MM.1S (cell line): ENCODE data around the gene ZNG1F.
"Not testable (repeated sequence)": the region's sequence is repeated elsewhere in the genome, so short reads cannot be mapped to it uniquely, and the experiment has no call there.

Experiments used
- DNase-seq: peaks from one replicate; pipeline ENCODE4 v3.0.0-alpha.2; 2015
- H2AFZ ChIP-seq: fragments of 300-600 bp; sonication (generic); 2 replicates; pipeline ENCODE4 v1.6.0; 2016; ENCODE audit warnings: antibody characterized with exemption, low read length
- H3F3A ChIP-seq: fragments of 300-600 bp; sonication (generic); 2 replicates; pipeline ENCODE4 v1.6.1; 2016; ENCODE audit warnings: mild to moderate bottlenecking, antibody characterized with exemption, low read length, moderate library complexity, mixed read lengths; ENCODE audit not compliant: insufficient read depth
- H3K27ac ChIP-seq: fragments of 300-600 bp; sonication (generic); 2 replicates; pipeline ENCODE4 v1.5.1; 2016; ENCODE audit warnings: mild to moderate bottlenecking, low read length
- H3K27me3 ChIP-seq: fragments of 300-600 bp; sonication (generic); replicated peaks from 2 replicates; pipeline ENCODE4 v1.6.0; 2016; ENCODE audit warnings: low read length; ENCODE audit not compliant: insufficient read depth
- H3K36me3 ChIP-seq: fragments of 300-600 bp; sonication (generic); replicated peaks from 2 replicates; pipeline ENCODE4 v1.6.1; 2016; ENCODE audit warnings: mild to moderate bottlenecking, low read length, mixed read lengths; ENCODE audit not compliant: insufficient read depth
- H3K4me1 ChIP-seq: fragments of 300-600 bp; sonication (generic); 2 replicates; pipeline ENCODE4 v1.6.1; 2016; ENCODE audit warnings: low read length, mixed read lengths
- H3K4me2 ChIP-seq: fragments of 300-600 bp; sonication (generic); 2 replicates; pipeline ENCODE4 v1.6.0; 2016; ENCODE audit warnings: low read depth, low read length
- H3K4me3 ChIP-seq: fragments of 300-600 bp; sonication (generic); 2 replicates; pipeline ENCODE4 v1.5.1; 2016; ENCODE audit warnings: low read length, mixed read lengths
- H3K79me2 ChIP-seq: fragments of 300-600 bp; sonication (generic); 2 replicates; pipeline ENCODE4 v1.6.1; 2016; ENCODE audit warnings: mixed run types, low read length, mixed read lengths
- H3K9ac ChIP-seq: fragments of 300-600 bp; sonication (generic); 2 replicates; pipeline ENCODE4 v1.6.1; 2016; ENCODE audit warnings: low read length, mixed read lengths
- H3K9me2 ChIP-seq: fragments of 300-600 bp; sonication (generic); replicated peaks from 2 replicates; pipeline ENCODE4 v1.6.1; 2016; ENCODE audit warnings: mild to moderate bottlenecking, low read length, mixed read lengths; ENCODE audit not compliant: insufficient read depth
- H3K9me3 ChIP-seq: fragments of 300-600 bp; sonication (generic); replicated peaks from 2 replicates; pipeline ENCODE4 v1.6.1; 2016; ENCODE audit warnings: mild to moderate bottlenecking, low read length, mixed read lengths; ENCODE audit not compliant: insufficient read depth
- H4K20me1 ChIP-seq: fragments of 300-600 bp; sonication (generic); 2 replicates; pipeline ENCODE4 v1.6.1; 2016; ENCODE audit warnings: mild to moderate bottlenecking, low read length, moderate library complexity, mixed read lengths; ENCODE audit not compliant: insufficient read depth

Gene ZNG1F

GRCh38 chr9:41189217-41189616, at the start of gene ZNG1F:
Gene ZNG1F, minus strand, starts transcription at chr9:41189317. Its CDS starts 59 bp downstream, at chr9:41189258.
- not testable (repeated sequence) for H3K36me3 ChIP-seq, H3K4me1 ChIP-seq, H3K27ac ChIP-seq, H3K9ac ChIP-seq, H3K79me2 ChIP-seq, DNase-seq, H3K4me2 ChIP-seq, H2AFZ ChIP-seq, H3K9me3 ChIP-seq, H4K20me1 ChIP-seq, H3K4me3 ChIP-seq, H3K9me2 ChIP-seq, H3K27me3 ChIP-seq, H3F3A ChIP-seq

DNA sequence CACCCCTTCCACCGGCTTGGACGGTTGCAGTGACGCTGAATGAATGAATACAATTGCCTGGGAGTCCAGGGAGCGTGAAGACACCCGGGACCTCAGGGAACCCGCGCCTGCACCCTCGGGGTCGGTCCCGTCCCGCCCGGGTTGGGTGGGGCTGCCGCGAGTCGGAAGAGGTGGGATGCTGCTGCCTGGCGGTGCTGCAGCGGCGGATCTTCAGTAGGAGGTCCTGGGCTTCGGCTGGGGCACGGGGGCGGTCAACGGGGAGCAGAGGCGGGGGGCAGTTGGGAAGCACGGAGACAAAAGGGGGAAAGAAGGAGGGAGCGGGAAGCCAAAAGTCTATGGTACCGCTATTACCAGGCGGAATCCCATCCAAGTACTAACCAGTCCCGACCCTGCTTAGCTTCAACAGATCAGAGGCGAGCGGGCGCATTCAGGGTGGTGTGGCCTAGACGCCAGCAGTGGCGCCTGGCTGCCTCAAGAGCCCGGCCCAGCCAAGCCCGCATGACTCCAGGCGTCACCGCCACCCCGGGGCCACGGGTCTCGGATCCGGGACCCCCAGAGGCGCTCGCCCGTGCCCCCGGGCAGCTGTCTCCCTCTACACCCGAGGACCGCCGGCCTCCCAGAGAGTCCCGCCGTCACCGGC, 48.1 kb upstream of the ZNG1F start:
- not testable (repeated sequence) for H3K9ac ChIP-seq, H3K79me2 ChIP-seq, H3F3A ChIP-seq, H3K36me3 ChIP-seq, H4K20me1 ChIP-seq, H3K27ac ChIP-seq, H2AFZ ChIP-seq, H3K27me3 ChIP-seq, H3K9me2 ChIP-seq, H3K4me1 ChIP-seq, DNase-seq, H3K4me2 ChIP-seq, H3K4me3 ChIP-seq, H3K9me3 ChIP-seq

- not testable (repeated sequence) for H3K4me2 ChIP-seq, DNase-seq, H3K9ac ChIP-seq, H3K9me3 ChIP-seq, H2AFZ ChIP-seq, H3K4me3 ChIP-seq, H4K20me1 ChIP-seq, H3K27ac ChIP-seq, H3F3A ChIP-seq, H3K79me2 ChIP-seq, H3K36me3 ChIP-seq, H3K4me1 ChIP-seq, H3K27me3 ChIP-seq, H3K9me2 ChIP-seq
Observed at GRCh38 chr9:41236486-41237109, 47.5 kb upstream of the ZNG1F start.

DNA sequence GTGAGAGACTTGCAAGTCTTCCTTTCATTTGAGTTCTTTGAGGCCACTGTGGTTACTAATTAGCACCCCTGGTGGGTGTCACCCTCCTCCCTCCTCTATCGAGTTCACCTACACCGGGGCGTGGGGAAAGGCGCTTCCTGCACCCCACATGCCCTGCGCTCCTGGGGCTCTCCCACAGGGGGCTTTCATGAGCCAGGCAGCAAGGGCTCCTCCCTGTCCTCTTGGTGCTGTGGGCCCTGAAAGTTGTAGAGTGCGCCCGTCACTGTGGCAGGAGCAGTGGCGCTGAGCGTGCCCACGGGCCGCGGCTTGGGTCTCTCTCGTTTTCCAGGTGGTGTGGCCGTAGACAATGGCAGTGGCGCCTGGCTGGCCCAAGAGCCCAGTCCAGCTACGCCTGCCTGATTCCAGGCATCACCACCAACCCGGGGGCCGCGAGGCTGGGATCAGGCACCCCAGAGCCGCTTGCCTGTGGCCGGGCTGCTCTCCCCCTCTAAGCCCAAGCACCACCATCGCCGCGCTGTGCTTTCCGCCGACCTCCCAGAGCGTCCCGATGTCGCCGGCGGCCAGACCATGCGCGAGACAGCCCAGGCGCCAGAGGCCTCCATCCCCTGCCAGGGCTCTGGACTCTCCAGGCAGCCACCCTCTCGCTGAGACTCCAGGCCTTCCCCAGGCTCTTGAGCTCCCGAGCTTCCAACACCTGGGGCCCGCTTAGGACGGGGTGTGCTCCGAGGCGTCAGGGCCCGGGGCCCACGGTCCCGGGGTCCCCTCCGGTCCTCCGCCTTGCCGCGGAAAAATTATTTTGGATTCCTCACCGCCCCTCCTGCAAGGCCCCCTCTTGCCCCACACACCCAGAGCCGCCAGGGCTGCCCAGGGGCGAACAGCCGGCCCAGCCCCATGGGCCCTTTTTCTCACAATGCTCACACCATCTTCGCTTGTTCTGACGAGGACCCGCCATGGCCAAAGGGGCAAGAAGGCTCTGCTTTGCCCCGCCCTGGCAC, 46.0 kb upstream of the ZNG1F start:
- not testable (repeated sequence) for H3K9ac ChIP-seq, H3K27me3 ChIP-seq, H3K27ac ChIP-seq, H4K20me1 ChIP-seq, H3K4me3 ChIP-seq, H2AFZ ChIP-seq, H3K9me3 ChIP-seq, H3K9me2 ChIP-seq, H3K79me2 ChIP-seq, H3K4me2 ChIP-seq, H3F3A ChIP-seq, H3K36me3 ChIP-seq, H3K4me1 ChIP-seq
- peak; percentile 19 for DNase-seq

DNA sequence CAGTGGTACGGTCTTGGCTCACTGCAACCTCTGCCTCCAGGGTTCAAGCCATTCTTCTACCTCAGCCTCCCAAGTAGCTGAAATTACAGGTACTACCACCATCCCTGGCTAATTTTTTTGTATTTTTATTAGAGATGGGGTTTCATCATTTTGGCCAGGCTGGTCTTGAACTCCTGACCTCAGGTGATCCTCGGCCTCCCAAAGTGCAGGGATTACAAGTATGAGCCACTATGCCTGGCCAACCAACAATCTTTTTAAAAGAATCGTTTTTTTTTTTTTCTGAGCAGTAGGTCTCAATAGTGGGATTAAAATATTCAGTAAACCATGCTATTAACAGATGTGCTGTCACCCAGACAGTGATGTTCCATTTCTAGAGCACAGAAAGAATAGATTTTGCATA, 45.1 kb upstream of the ZNG1F start:
- not testable (repeated sequence) for H2AFZ ChIP-seq, H3K36me3 ChIP-seq, H3K9me2 ChIP-seq, H3K4me1 ChIP-seq, DNase-seq, H3K9ac ChIP-seq, H3K4me2 ChIP-seq, H4K20me1 ChIP-seq, H3K79me2 ChIP-seq, H3K4me3 ChIP-seq, H3K27me3 ChIP-seq, H3K9me3 ChIP-seq, H3F3A ChIP-seq, H3K27ac ChIP-seq

- not testable (repeated sequence) for DNase-seq, H2AFZ ChIP-seq, H3K9ac ChIP-seq, H3K36me3 ChIP-seq, H3K4me1 ChIP-seq, H3K79me2 ChIP-seq, H3K9me3 ChIP-seq, H3K27me3 ChIP-seq, H3F3A ChIP-seq, H3K27ac ChIP-seq, H3K4me2 ChIP-seq, H3K9me2 ChIP-seq, H4K20me1 ChIP-seq, H3K4me3 ChIP-seq
Observed at GRCh38 chr9:41232326-41232725, 43.2 kb upstream of the ZNG1F start.

GRCh38 chr9:41230418-41230817, 41.3 kb upstream of the ZNG1F start:
- H3K9me3 ChIP-seq, DNase-seq, H2AFZ ChIP-seq, H3K4me2 ChIP-seq, H3K79me2 ChIP-seq, H3F3A ChIP-seq, H3K36me3 ChIP-seq, H3K4me1 ChIP-seq, H3K9me2 ChIP-seq, H3K27me3 ChIP-seq, H3K9ac ChIP-seq, H4K20me1 ChIP-seq, H3K27ac ChIP-seq, H3K4me3 ChIP-seq: not testable (repeated sequence)
